HG02840 (cell line): ENCODE measurements around the gene POLR3A.
"Not testable (repeated sequence)": the region's sequence is repeated elsewhere in the genome, so short reads cannot be mapped to it uniquely, and the experiment has no call there.

Experiments
- ATAC-seq: cut with Tn5 transposase; IDR thresholded peaks from one replicate; pipeline ENCODE4 v1.9.1; 2021; ENCODE audit warnings: mild to moderate bottlenecking, moderate library complexity, moderate number of reproducible peaks; ENCODE audit not compliant: unreplicated experiment, low FRiP score

Gene POLR3A

DNA sequence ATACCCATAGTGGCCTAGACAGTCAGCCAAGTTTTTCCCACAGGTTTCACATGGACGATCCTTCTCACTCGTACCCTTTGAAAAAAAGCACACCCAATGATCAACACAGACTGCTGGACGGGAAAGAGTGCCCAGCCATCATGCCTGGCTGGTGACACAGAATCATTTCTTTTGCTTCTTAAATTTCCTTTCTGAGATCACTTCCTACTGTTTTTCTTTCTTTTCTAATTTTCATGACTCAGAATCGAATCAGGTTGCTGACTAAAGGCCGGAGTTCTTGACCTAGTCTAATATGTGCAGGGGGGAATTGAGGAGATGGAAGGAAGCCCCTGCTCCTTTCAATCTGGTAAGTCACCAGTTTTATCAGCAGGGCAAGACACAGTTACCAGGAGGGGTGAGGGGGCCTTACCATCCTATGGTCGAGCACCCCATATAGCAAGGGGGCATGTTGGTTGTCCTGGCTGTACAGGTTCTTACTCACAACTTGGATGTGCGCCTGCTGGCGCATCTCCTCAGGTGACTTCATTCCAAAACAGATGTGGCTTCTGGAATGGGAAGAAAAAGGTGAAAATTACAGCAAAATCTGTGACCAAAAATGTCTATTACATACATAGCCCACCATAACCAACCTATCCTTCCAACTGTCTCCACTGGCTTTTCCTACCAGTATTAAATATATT is 3.5 kb downstream of the POLR3A start:
- no peak for ATAC-seq

DNA sequence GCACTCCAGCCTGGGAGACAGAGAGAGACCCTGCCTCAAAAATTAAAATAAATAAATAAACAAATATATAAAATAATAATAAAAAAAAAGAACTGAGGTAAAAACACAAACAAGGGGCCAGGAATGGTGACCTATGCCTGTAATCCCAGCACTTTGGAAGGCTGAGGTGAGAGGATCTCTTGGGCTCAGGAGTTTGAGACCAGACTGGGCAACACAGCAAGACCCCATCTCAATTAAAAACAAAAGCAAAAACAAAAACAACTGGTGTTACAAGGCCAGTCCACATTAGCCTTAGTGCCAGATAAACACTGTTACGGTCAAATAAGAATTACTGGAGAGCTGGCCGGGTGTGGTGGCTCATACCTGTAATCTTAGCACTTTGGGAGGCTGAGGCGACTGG is 5.6 kb downstream of the POLR3A start:
- no peak for ATAC-seq

DNA sequence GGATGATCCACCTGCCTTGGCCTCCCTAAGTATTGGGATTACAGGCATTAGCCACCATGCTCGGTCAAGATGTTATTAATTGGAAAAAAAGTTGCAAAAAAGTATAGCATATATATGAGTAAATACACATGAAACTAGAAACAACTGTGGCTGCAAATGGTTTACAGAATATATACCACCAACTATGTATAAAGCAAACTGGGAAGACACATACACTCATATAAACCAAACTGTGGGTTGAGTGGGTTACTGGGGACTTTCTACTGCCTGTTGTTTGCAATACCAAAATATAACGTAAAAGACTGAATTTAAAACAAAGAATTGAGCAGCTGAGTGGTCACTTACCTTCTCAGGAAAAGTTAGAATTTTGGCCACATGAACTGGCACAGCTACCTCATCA is 8.1 kb downstream of the POLR3A start:
- ATAC-seq = no peak

DNA sequence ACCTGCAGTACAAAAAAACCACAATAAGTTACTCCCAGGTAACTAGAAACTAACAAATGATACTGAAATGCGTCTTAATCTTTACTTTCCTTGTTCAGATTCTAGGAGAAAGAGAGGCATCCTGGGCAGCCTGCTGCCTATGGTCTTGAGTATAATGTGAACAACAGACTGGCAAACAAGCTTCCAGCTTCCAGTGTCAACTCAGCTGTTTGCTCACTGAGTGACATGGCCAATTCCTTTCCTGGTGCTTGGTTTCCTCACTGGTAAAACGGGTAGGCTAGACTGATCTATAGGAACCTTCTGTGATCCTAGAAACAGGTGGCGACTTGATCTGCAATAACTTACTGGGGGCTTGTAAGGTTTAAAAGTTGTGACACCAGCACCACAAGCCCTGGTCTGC is 10.1 kb downstream of the POLR3A start:
- ATAC-seq = no peak

DNA sequence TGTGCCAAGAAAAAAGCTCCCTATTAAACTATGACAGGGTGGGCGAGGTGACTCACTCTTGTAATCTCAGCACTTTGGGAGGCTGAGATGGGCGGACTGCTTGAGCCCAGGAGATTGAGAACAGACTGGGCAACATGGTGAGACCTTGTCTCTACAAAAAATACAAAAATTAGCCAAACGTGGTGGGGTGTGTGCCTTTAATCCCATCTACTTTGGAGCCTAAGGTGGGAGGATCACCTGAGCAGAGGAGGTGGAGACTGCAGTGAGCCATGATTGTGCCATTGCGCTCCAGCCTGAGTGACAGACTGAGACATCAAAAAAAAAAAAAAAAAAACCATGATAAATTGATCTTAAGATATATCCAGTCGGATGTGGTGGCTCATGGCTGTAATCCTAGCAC is 11.5 kb downstream of the POLR3A start:
- ATAC-seq = no peak

DNA sequence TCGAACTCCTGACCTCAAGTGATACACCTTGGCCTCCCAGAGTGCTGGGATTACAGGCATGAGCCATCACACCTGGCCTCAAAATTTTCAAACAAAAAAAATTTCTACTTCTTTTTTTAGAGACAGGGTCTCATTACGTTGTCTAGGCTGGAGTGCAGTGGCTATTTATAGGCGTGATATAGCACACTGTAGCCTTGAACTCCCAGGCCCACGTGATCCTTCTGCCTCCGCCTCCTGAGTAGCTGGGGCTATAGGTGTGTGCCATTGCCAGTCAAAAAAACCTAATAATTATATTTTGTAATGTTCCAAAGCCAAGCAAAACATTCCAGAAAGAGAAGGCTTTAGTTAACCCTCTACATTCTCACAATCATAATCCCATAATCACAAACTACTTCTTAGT is 13.8 kb downstream of the POLR3A start:
- ATAC-seq = no peak

DNA sequence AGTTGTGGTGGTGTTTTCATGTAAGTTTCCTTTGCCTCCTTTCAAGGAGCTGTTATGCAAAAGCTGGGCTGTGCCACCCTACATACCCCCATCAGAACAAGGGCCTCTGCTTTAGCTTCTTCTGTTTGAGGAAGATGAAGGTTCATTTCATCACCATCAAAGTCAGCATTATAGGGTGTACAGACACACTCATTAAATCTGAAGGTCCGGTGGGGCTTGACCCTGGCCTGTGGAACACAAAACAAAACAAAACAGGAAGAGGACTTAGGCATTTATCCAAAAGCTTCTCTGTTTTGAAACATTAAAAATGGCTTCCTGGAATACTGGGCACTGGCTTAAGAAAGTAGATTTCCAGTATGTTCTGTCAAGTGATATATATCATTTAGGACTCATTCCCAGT is 15.8 kb downstream of the POLR3A start:
- no peak for ATAC-seq

DNA sequence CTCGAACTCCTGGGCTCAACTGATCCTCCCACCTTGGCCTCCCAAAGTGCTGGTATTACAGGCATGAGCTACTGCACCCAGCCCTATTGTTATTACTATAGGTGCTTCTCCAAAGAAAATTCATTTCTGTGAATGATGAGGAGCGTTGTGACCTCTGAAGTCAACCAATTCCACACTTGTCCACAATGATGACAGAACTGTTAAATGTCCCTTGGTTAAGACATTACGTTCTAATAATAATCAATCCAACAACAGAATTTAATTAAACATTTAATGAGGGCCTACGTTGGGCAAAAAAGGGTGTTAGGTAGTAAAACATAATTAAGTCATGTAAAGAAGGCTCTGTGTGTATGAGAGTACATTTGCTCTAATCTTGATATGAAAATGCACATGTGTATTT is 18.2 kb downstream of the POLR3A start:
- no peak for ATAC-seq

DNA sequence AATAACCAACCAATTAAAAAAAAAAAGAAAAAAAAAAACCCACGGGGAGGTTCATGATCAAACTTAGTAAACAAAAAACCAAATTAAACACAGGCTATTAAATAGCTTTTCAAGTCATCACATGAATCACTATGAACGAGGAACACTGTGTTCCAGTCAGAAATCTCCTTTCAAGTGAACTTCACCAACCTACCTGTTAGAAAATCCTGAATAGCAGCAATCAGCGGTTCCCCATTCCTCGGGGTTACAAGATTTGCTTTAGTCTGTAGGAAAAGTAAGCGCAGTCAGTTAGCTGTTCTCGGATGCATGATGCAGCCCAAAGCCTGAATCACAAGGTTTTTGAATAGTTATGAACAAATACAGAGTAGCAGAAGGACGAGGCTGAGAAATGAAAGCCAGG is 19.0 kb downstream of the POLR3A start:
- no peak for ATAC-seq

DNA sequence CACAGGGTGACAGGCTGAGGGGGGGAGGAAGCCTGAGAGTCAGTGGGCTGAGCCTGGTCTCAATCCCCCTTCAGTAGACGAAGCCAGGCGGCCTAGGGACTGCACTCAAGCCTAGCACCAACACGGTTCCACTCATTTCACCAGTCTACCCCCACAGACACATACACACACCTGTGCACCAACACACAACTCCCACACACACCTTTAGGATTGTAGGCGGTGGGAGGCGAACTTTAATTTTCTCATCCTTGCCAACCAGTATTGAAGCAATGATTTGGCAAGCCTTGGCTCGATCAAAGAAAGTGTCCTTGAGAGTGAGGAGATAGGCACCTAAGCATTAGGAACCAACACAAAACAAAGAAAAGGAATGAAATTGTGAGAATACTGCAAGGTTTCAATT is 19.7 kb downstream of the POLR3A start:
- no peak for ATAC-seq

DNA sequence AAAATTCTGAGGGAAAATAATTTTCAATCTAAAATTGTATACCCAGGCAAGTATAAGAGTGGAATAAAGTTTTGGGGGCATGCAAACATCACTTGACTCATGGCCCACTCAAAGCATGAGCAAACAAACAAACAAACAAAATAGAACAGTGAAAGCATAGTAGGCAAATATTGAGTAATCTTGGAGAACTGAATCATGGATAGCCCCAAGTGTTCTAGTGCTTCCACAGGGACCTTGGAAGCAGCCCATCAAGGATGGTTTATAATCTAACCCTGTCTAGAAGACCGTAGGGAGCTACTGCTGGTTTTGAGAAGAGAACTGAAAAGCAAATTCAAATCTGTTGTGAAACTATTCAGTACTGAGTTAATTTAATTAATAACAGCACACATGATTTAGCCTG is 22.1 kb downstream of the POLR3A start:
- ATAC-seq = no peak

DNA sequence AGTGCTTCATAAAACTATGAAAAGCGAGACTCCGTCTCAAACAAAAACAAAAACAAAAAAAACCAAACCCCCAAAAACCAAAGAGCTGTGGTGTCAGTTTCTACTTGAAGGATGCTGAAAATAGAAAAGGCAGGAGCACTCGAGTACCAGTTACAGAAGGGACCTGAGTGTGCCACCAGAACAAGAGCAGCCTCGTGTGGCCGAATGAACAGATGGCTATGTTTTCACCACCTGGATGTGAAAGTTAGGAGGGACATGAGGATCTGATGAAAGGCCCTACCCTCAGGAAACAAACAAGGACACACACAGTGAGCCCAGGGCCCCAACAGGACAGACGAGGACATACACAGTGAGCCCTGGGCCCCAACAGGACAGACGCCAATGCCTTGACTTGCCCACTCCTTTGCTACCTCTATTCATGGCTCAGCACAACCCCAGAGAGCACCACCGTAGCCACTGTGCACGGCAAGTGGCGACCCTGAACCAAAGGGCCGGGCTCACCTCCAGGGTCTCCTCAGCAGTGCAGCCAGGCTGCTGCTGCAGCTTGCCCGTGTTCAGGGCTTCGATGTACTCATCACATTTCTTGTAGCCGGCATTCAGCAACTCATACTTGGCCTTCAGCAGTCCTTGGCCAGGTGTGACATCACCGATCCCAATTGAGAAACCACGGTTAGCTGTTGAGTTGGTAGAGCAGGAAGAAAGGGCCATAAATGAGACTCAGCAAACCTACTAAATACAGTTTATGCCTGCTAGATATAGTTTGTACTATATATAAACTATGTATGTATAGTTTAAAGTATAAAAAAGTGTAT is 24.9 kb downstream of the POLR3A start:
- no peak for ATAC-seq

DNA sequence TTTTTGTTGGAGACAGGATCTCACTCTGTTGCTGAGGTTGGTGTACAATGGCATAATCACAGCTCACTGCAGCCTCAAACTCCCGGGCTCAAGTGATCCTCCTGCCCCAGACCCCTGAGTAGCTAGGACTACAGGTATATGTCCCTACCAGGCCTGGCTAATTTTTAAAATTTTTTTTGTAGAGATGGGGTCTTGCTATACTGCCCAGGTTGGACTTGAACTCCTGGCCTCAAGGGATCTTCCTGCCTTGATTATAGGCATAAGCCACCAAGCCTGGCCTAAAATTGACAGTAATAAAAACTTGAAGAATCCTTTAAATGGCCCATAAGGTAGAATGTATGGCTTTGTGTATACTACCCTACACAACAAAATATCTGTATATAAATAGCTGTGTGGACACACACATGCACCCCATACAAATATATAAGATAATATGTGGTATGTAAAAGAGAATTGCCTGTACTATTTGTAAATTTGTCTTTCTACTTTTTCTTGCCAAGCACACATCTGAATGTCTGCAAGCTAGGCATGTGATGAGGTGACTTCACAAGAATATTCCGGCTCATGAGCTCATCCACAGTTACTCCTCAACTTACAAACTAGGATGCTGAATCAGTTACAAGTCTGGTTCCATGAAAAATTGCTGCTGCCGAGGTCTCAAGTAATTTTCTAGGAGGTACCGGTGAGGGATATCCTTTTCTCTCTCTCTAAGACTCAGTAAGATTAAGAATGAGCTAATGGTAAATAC is 26.6 kb downstream of the POLR3A start:
- no peak for ATAC-seq

DNA sequence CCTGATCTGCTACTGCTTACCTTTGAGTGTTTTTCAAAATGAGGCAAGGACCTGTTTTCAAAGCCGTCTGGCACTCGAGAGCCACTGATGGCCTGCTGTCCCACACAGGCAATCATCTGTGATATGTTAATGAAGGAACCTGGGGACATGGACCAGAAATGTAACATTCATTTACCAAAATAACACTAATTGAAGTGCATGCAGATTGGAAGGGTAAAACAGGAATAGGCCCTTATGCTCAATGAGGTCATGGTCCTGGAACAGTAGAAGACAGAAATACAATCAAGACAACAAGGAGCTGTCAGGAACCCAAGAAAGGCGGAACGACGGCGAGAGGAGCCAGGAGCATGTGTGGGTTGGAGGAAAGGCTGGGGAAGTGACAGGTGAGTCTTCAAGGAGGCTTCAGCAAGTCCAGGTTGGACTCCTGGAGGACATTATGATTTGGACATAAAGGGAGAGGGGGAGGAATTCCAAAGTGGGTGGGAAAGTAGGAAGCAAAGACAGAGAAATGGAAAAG is 28.3 kb downstream of the POLR3A start:
- no peak for ATAC-seq

DNA sequence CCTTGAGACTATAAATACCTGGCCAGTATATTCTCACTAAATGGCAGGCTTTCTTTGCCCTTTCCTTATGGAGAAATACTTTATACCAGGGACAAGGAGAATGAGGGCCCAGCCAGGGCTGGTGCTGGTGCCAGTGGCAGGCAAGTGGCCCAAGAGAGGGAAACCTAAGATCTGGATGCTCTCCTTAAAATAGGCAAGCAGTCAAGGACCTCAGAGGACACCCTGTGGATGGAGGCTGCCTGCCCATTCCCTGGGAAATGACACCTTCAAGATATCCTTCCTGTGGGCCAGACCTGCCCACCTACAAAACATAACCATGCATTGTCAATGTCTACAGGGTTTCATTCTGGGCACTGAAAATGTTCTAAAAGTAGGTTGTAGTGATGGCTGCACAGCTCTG is 29.1 kb downstream of the POLR3A start:
- ATAC-seq = no peak

DNA sequence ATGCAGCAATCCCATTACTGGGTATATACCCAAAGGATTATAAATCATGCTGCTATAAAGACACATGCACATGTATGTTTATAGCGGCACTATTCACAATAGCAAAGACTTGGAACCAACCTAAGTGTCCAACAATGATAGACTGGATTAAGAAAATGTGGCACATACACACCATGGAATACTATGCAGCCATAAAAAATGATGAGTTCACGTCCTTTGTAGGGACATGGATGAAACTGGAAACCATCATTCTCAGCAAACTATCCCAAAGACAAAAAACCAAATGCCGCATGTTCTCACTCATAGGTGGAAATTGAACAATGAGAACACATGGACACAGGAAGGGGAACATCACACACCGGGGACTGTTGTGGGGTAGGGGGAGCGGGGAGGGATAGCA is 30.5 kb downstream of the POLR3A start:
- ATAC-seq = not testable (repeated sequence)

DNA sequence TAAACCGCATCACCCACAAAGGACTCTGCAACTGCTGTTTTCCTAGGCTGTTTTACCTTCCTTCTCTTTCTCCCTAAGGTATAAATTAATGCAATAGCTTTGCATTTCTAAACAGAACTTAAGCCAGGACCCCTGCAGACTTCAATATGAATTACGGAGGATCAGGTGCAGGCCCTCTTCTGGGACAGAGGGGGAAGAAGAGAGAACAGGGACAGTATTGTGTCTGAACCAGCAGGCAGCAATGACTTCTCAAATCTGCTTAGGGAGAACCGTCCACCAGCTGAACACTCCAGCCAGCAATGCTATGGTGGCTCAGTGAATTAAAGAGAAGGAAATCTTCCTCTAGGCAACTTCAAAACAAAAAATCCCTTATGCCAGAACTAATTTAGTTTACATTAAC is 35.7 kb downstream of the POLR3A start:
- ATAC-seq = no peak

DNA sequence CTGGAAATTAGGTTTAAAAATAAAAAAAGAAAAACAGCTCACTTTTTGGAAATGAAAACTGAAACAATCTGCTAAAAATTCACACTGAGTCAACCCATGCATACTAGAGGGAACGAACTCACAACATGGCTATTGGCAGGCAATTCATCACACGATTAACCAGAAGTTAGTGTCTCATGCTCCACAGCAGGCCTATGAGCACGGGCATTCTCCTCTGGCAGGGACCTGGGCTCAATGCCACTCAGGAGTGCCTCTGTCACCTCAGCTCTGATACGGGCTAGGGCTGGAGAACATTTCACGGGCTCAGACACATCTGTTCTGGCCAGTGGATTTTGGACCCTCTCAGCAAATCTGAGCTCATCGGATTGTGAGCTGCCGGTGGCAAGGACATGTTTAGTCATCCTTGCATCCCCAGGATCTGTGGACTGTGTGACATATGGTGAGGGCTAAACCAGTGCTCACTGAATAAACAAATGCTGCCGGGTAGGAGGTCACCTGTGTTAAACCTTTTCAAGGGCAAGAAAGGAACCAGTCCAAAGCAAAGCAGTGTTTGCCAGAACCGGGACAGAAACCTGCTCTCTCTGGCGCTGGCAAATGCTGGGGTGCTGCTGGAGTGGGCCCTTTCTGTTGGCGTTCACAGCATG is 40.1 kb downstream of the POLR3A start:
- no peak for ATAC-seq

DNA sequence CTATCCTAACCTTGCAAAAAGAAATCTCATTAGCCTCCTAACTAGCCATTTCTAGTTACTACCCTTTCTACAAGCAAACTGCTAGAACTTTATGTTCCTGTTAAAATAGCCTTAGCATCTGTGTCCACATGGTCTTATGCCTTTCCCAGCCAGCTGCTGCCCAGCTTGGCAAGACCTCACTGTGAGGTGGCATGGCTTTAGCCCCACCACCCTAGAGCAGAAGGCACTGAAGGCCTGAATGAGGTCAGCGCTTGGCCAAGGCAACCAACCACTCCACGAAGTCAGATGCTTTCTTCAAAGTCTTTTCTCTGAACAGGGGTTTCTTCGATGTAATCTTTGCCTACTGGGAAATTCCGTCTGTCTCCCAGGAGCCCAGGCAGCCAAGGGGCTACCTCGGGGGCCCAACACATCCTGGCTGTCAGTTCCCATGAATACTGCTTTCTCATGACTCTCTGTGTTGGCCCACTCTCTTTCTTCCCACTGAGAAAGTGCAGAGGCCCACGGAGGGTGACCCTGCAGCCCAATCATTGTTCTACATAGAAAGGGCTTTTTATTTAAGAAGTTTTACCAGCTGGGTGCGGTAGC is 41.6 kb downstream of the POLR3A start:
- ATAC-seq = no peak

DNA sequence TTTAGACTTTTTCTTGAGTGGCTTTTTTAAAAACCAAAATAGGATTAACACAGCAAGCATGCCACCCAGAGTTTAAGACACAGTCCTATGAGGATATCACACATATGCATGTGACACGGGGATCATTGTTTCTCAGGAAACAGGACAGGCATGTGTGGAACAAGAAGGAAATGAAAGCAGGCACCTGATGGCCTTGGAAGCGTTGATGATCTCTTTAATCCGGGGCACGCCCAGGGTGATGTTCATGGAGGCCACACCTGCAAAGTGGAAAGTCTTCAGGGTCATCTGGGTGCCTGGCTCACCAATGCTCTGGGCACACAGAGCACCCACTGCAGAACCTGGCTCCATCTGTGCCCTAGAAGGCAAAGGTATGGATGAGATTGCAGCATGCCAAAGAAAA is 44.3 kb downstream of the POLR3A start:
- ATAC-seq = no peak
